Mesothelial cell of epicardium (in vitro differentiated cells): ENCODE results near the gene BRSK2. TPM values are rescaled to one million over a fixed set of nuclear protein-coding genes. Genes with fewer than 3 reads are reported as not detected.
"Not testable (repeated sequence)": the region's sequence is repeated elsewhere in the genome, so short reads cannot be mapped to it uniquely, and the experiment has no call there.

Experiments used
- DNase-seq, 2 experiments: peaks; one replicate each; pipeline ENCODE4 v3.0.0; 2021; ENCODE audit warnings: low spot score in 2 of 2; ENCODE audit not compliant: unreplicated experiment in 2 of 2
- H3K27ac Mint-ChIP-seq: 2 replicates; pipeline ENCODE4 v1.8.0; 2021; ENCODE audit warnings: mixed read lengths
- H3K27me3 Mint-ChIP-seq: 2 replicates; pipeline ENCODE4 v1.8.0; 2021; ENCODE audit warnings: low read depth, mixed read lengths
- H3K36me3 Mint-ChIP-seq: 2 replicates; pipeline ENCODE4 v1.8.0; 2021; ENCODE audit warnings: mixed read lengths
- H3K4me1 Mint-ChIP-seq: 2 replicates; pipeline ENCODE4 v1.8.0; 2021; ENCODE audit warnings: mixed read lengths
- H3K4me3 Mint-ChIP-seq: 2 replicates; pipeline ENCODE4 v1.8.0; 2021; ENCODE audit warnings: mild to moderate bottlenecking, moderate library complexity, mixed read lengths
- H3K9me3 Mint-ChIP-seq: 2 replicates; pipeline ENCODE4 v1.8.0; 2021; ENCODE audit warnings: mixed read lengths
- CTCF ChIP-seq: fragments of 200-600 bp; sonication (generic); IDR thresholded peaks from one replicate; pipeline ENCODE4 v1.5.0; 2021; ENCODE audit warnings: antibody characterized with exemption; ENCODE audit not compliant: unreplicated experiment
- total RNA-seq: library from RNA; stranded (reverse); gene quantifications from 3 replicates; pipeline ENCODE4 v1.2.1, GENCODE V29; 2021

The BRSK2 gene
- total RNA-seq, result 4.6 to 6.8 TPM (median 4.9 TPM) in 3 replicates

GRCh38 chr11:1389932-1390568 is at the start of gene BRSK2:
Gene BRSK2, plus strand, starts transcription at chr11:1389934. Its CDS starts 351 bp downstream, at chr11:1390285.
- no peak within 1 kb of the TSS for H3K27ac Mint-ChIP-seq
- H3K4me3 Mint-ChIP-seq, result peak within 1 kb of the TSS; percentile 60

GRCh38 chr11:1340111-1340510 is 49.6 kb upstream of the BRSK2 start:
- Mint-ChIP-seq H3K4me3 (no peak overlapping the region), H3K4me1 (peaks cover 13% of the 10 kb centered on the region), H3K36me3 (no peaks in the 10 kb centered on the region), H3K27me3 (peaks cover 24% of the 10 kb centered on the region), H3K9me3 (no peaks in the 10 kb centered on the region), H3K27ac (no peak overlapping the region)
- no peak for TF ChIP-seq CTCF
- DNase-seq, result peak in 1 of 2 experiments; percentile 34

More at GRCh38 chr11:1389932-1390568, at the start of gene BRSK2:
- DNase-seq, result peak in 1 of 2 experiments; percentile 15
- TF ChIP-seq CTCF, result no peak
- Mint-ChIP-seq H3K36me3 (no peaks in the 10 kb centered on the region), H3K9me3 (no peaks in the 10 kb centered on the region), H3K27me3 (peaks cover 64% of the 10 kb centered on the region), H3K4me1 (peaks cover 2% of the 10 kb centered on the region)

GRCh38 chr11:1341226-1341625 is 48.5 kb upstream of the BRSK2 start:
- DNase-seq, result peak in 1 of 2 experiments; percentile 24
- not testable (repeated sequence) for H3K4me1 Mint-ChIP-seq, H3K36me3 Mint-ChIP-seq, H3K27ac Mint-ChIP-seq, H3K9me3 Mint-ChIP-seq, H3K4me3 Mint-ChIP-seq
- H3K27me3 Mint-ChIP-seq, result peaks cover 18% of the 10 kb centered on the region

GRCh38 chr11:1341928-1342524 is 47.7 kb upstream of the BRSK2 start:
- Mint-ChIP-seq H3K36me3 (no peaks in the 10 kb centered on the region), H3K27me3 (peaks cover 18% of the 10 kb centered on the region), H3K4me1 (peaks cover 6% of the 10 kb centered on the region), H3K4me3 (no peak overlapping the region), H3K27ac (no peak overlapping the region), H3K9me3 (no peaks in the 10 kb centered on the region)
- DNase-seq, result peak in 1 of 2 experiments; percentile 29
- no peak for TF ChIP-seq CTCF

GRCh38 chr11:1342946-1343345 is 46.8 kb upstream of the BRSK2 start:
- Mint-ChIP-seq H3K4me1 (peaks cover 3% of the 10 kb centered on the region), H3K27me3 (peaks cover 15% of the 10 kb centered on the region), H3K9me3 (no peaks in the 10 kb centered on the region), H3K36me3 (no peaks in the 10 kb centered on the region), H3K27ac (no peak overlapping the region), H3K4me3 (no peak overlapping the region)
- TF ChIP-seq CTCF, result no peak
- peak in 1 of 2 experiments; percentile 2 for DNase-seq

GRCh38 chr11:1343391-1344055 is 46.2 kb upstream of the BRSK2 start:
- peak in 1 of 2 experiments; percentile 29 for DNase-seq
- H3K36me3 Mint-ChIP-seq, result no peaks in the 10 kb centered on the region
- H3K27ac Mint-ChIP-seq, result no peak overlapping the region
- H3K4me3 Mint-ChIP-seq, result no peak overlapping the region
- no peaks in the 10 kb centered on the region for H3K9me3 Mint-ChIP-seq
- H3K4me1 Mint-ChIP-seq, result peaks cover under 1% of the 10 kb centered on the region
- peaks cover 10% of the 10 kb centered on the region for H3K27me3 Mint-ChIP-seq
- no peak for TF ChIP-seq CTCF
